ENCODE measurements around the gene PDIA6. TPM values are rescaled to one million over a fixed set of nuclear protein-coding genes. Genes with fewer than 3 reads are reported as not detected.

Gene PDIA6, protein sequence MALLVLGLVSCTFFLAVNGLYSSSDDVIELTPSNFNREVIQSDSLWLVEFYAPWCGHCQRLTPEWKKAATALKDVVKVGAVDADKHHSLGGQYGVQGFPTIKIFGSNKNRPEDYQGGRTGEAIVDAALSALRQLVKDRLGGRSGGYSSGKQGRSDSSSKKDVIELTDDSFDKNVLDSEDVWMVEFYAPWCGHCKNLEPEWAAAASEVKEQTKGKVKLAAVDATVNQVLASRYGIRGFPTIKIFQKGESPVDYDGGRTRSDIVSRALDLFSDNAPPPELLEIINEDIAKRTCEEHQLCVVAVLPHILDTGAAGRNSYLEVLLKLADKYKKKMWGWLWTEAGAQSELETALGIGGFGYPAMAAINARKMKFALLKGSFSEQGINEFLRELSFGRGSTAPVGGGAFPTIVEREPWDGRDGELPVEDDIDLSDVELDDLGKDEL
- total RNA-seq, result 100 to 1,000 TPM; 205 to 348 TPM
- 100 to 1,000 TPM; 159 to 287 TPM for polyA plus RNA-seq

DNA sequence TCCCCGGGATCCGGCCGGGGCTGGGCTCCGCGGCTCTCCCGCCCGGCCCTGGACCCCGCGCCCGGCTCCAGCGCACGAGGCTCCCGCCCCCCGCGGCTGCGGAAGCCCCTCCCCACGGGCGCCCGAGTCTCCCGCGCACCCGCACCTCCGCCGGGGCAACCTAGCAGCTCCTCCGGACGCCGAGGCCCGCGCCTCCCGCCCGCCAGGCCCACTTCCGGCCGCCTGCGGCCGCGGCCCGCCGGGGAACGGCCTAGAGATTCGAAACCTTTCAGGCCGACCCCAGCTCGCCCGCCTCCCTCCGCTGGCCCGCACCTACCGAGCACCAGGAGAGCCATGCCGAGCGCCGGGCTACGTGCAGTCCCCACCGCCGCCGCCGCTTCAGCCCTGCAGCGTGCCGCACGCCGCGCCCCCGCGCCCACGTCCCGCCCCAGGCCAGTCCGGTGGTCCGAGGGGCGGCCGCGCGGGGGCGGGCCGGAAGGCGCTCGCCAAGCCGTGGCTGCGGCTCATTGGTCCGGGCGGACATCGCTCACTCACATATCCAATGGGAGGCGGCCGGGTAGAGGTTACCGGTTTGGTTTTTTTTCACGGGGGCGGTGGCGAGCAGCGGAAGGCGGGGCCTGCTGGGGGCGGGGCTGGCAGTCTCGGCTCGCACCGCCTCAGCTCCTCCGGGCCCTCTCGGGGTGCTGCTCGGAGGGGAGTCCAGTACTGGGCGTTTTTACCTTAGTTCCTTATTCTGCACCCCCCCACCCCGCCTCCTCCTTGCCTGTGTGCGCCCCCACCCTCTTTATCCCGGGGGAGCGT, at the start of gene PDIA6:
PDIA6 (minus strand) TSS at position 424 of the 801 bp plus-strand sequence; CDS start at position 335, 89 bp downstream.
- Histone ChIP-seq H3K27ac (ENCODE audit: low read depth in 1 of 2, low read length in 2 of 2) (peak within 1 kb of the TSS; percentile 88 to 94), H3K4me1 (ENCODE audit: control insufficient read depth in 4 of 4, insufficient read depth in 4 of 4, low read length in 3 of 4) (peaks cover 11 to 37% (median 23%) of the 10 kb centered on the region in 4 donors), H3K36me3 (ENCODE audit: control insufficient read depth in 4 of 4, insufficient read depth in 3 of 4, low read depth in 1 of 4, low read length in 3 of 4) (peaks cover 0 to 2% (median under 1%) of the 10 kb centered on the region in 4 donors), H3K4me3 (ENCODE audit: low read depth in 1 of 3, low read length in 3 of 3) (peak within 1 kb of the TSS; percentile 66 to 99 (median 72)), H3K9ac (ENCODE audit: low read depth in 1 of 2, low read length in 2 of 2) (peak within 1 kb of the TSS; percentile 54 to 86), H3K27me3 (ENCODE audit: control insufficient read depth in 4 of 4, insufficient read depth in 4 of 4, low read length in 3 of 4) (no peaks in the 10 kb centered on the region), H3K9me3 (ENCODE audit: control insufficient read depth in 4 of 4, low read length in 3 of 4) (no peaks in the 10 kb centered on the region)
- under 1% methylated on average over 98 of the region's 98 CpGs for whole genome bisulfite sequencing
- peak; percentile 99 for DNase-seq (ENCODE audit: low spot score)
- TF ChIP-seq GABPA (IDR thresholded peaks at IDR 0.05 in 1 of 2, conservative IDR thresholded peaks at IDR 0.05 in 1 of 2) (peak; percentile 53 to 78), HNF4A (conservative IDR thresholded peaks at IDR 0.05) (no peak), JUND (IDR thresholded peaks at IDR 0.05) (no peak), SP1 (IDR thresholded peaks at IDR 0.05) (peak; percentile 88), EGR1 (IDR thresholded peaks at IDR 0.05; ENCODE audit: low read depth in 2 of 2) (peak; percentile 87), FOXA2 (IDR thresholded peaks at IDR 0.05) (no peak)
- TF ChIP-seq, protein P1, sequence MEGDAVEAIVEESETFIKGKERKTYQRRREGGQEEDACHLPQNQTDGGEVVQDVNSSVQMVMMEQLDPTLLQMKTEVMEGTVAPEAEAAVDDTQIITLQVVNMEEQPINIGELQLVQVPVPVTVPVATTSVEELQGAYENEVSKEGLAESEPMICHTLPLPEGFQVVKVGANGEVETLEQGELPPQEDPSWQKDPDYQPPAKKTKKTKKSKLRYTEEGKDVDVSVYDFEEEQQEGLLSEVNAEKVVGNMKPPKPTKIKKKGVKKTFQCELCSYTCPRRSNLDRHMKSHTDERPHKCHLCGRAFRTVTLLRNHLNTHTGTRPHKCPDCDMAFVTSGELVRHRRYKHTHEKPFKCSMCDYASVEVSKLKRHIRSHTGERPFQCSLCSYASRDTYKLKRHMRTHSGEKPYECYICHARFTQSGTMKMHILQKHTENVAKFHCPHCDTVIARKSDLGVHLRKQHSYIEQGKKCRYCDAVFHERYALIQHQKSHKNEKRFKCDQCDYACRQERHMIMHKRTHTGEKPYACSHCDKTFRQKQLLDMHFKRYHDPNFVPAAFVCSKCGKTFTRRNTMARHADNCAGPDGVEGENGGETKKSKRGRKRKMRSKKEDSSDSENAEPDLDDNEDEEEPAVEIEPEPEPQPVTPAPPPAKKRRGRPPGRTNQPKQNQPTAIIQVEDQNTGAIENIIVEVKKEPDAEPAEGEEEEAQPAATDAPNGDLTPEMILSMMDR (IDR thresholded peaks at IDR 0.05; ENCODE audit: low read depth, low read length, missing input control), result peak; percentile 21

DNA sequence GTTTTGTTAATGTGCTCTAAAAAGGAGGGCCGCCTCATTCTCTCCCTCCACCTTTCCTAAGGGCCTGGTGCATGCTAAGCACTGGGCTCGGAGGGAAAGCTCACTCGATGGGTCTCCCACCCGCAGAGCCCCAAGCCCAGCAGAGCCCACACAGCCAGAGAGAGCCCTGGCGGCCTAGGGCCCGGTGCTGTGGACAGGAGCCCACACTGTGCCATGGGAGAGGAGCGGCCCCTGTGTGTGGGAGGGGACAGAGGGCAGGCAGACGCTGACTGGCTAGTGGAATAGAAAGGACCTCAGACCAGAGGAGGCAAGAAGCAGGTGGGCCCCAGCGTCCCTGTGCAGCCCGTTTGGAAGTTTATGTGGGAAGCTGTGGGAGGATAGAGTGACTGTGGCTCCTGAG, 49.7 kb upstream of the PDIA6 start:
- Histone ChIP-seq H3K9ac (ENCODE audit: low read depth in 1 of 2, low read length in 2 of 2) (no peak overlapping the region), H3K27me3 (ENCODE audit: control insufficient read depth in 4 of 4, insufficient read depth in 4 of 4, low read length in 3 of 4) (peaks cover 0 to 2% (median 0%) of the 10 kb centered on the region in 4 donors), H3K4me3 (ENCODE audit: low read depth in 1 of 3, low read length in 3 of 3) (no peak overlapping the region), H3K9me3 (ENCODE audit: control insufficient read depth in 4 of 4, low read length in 3 of 4) (no peaks in the 10 kb centered on the region), H3K27ac (ENCODE audit: low read depth in 1 of 2, low read length in 2 of 2) (no peak overlapping the region), H3K36me3 (ENCODE audit: control insufficient read depth in 4 of 4, insufficient read depth in 3 of 4, low read depth in 1 of 4, low read length in 3 of 4) (no peaks in the 10 kb centered on the region), H3K4me1 (ENCODE audit: control insufficient read depth in 4 of 4, insufficient read depth in 4 of 4, low read length in 3 of 4) (no peaks in the 10 kb centered on the region)
- TF ChIP-seq YY1 (IDR thresholded peaks at IDR 0.05), result no peak
- no peak for TF ChIP-seq EGR1 (IDR thresholded peaks at IDR 0.05; ENCODE audit: low read depth in 2 of 2)
- TF ChIP-seq, protein P2, sequence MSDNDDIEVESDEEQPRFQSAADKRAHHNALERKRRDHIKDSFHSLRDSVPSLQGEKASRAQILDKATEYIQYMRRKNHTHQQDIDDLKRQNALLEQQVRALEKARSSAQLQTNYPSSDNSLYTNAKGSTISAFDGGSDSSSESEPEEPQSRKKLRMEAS (IDR thresholded peaks at IDR 0.05), result no peak
- TF ChIP-seq, protein P3, sequence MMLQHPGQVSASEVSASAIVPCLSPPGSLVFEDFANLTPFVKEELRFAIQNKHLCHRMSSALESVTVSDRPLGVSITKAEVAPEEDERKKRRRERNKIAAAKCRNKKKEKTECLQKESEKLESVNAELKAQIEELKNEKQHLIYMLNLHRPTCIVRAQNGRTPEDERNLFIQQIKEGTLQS (IDR thresholded peaks at IDR 0.05), result no peak
- TF ChIP-seq TAF1 (conservative IDR thresholded peaks at IDR 0.05), result no peak
- TF ChIP-seq HNF4G (IDR thresholded peaks at IDR 0.05), result no peak
- no peak for TF ChIP-seq FOXA2 (IDR thresholded peaks at IDR 0.05)
- TF ChIP-seq NR2F2 (IDR thresholded peaks at IDR 0.05), result no peak
- no peak for TF ChIP-seq HNF4A (conservative IDR thresholded peaks at IDR 0.05)
- TF ChIP-seq, protein P1 (IDR thresholded peaks at IDR 0.05; ENCODE audit: low read depth, low read length, missing input control), result no peak
- TF ChIP-seq RAD21 (IDR thresholded peaks at IDR 0.05), result no peak
- TF ChIP-seq GABPA (IDR thresholded peaks at IDR 0.05 in 1 of 2, conservative IDR thresholded peaks at IDR 0.05 in 1 of 2), result no peak
- TF ChIP-seq, protein P4, sequence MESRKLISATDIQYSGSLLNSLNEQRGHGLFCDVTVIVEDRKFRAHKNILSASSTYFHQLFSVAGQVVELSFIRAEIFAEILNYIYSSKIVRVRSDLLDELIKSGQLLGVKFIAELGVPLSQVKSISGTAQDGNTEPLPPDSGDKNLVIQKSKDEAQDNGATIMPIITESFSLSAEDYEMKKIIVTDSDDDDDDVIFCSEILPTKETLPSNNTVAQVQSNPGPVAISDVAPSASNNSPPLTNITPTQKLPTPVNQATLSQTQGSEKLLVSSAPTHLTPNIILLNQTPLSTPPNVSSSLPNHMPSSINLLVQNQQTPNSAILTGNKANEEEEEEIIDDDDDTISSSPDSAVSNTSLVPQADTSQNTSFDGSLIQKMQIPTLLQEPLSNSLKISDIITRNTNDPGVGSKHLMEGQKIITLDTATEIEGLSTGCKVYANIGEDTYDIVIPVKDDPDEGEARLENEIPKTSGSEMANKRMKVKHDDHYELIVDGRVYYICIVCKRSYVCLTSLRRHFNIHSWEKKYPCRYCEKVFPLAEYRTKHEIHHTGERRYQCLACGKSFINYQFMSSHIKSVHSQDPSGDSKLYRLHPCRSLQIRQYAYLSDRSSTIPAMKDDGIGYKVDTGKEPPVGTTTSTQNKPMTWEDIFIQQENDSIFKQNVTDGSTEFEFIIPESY (IDR thresholded peaks at IDR 0.05), result no peak
- no peak for TF ChIP-seq RXRA (IDR thresholded peaks at IDR 0.05)
- WGBS, result 91% methylated on average over 10 of the region's 10 CpGs
- DNase-seq (ENCODE audit: low spot score), result no peak
